Activated naive CD4-positive, alpha-beta T cell treated with anti-CD3 and anti-CD28 coated beads, Interleukin-2, amount 50 U/mL, for 16 hours (primary cell): ENCODE measurements around the gene MRPL21.

Experiments
- DNase-seq: peaks from one replicate; pipeline ENCODE4 v3.0.0-alpha.2; 2020

Gene MRPL21

DNA sequence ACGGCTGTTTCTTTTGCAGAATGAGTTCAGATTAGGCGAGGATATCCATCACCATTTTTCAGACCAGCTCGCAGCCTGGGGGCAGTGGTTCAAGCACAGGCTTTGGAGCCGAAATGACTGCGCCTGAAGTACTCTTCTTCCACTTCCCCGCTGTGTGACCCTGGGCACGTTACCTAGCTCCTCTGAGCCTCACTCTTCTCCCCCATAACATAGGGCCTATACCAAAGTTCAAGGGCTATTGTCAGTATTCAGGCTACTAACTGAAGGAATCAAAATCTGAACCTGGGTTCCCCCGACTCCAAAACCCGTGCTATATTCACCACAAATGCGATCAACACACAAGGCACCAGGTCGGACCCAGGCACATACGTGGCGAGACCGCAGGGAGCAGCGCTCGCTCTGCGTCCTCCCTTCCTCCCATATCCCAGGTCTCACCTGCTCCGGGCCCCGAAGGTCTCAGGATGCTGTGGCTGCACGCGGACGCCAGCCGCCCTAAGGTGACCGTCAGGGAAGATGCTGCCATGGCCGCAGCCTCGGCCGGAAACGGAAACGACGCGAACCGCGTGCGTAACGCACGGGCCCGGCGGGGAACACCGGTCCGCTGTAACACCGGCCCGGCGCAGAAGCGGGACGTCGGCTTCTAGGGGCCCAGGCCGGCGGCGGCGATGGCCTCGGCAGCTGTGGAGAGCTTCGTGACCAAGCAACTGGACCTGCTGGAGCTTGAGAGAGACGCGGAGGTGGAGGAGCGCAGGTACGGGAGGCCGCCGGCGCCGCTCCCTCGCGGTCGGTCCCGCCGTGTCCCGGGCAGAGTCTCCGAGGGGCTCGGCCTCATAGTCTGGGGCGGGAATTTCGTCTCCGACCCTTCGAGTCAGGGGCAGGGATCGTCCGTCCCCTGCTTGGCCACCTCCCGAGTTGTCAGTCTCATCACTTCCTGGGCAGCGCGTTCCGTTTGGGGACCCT, at the start of gene MRPL21, which contains the start of gene IGHMBP2:
TSS of gene MRPL21 (minus strand) at position 545 of the 960 bp plus-strand sequence. CDS start at position 523, 22 bp downstream.
TSS of gene IGHMBP2 (plus strand) at position 604 of the 960 bp plus-strand sequence. CDS start at position 666, 62 bp downstream.
- DNase-seq = peak; percentile 83

DNA sequence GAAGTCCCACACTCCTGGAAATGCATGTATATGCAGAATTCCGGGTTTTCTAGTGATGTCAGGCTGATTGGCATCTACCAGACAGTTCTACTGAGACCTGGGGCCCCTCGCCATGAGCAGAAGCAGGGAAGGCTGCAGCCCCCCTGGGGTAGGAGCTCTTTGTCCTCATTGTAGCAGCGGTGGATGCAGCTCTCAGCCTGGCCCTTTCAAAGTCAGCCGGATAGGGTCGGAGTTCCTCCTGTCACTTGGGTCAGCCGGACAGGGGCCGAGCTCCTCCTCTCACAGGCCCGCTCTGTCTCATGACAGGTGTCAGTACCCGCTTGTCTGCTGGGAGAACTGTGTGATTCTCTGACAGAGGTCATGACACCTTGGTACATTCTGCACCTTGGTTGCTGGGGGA, 47.1 kb upstream of the MRPL21 start:
- DNase-seq = no peak

DNA sequence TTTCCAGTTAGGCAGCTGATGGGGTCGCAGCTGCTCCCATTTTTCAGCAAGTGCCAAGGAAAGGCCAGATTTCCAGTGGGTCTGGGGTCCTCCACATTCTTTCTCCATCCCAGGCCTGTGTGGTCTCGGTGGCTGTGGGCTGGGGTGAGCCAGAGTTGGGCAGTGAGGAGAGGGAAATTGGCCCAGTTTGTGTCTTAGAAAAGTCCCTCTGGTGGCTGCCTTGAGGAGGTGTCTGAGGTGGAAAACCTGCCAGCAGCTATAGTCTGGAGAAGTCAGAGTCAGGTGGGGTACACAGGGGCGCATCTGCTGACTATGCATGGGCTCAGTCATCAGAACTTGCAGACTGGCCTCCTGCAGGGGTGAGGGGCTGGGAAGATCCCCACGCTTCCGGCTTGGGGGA, 46.6 kb upstream of the MRPL21 start:
- no peak for DNase-seq

DNA sequence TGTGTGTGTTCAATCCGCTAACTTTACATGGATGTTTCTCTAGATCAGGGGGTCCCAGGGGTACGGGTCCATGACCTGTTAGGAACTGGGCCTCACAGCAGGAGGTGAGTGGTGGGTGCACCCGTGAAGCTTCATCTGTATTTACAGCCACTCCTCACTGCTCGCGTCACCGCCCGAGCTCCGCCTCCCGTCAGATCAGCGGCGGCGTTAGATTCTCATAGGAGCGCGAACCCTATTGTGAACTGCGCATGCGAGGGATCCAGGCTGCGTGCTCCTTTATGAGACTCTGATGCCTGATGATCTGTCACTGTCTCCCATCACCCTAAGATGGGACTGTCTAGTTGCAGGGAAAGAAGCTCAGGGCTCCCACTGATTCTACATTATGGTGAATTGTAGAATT, 45.3 kb upstream of the MRPL21 start:
- no peak for DNase-seq

DNA sequence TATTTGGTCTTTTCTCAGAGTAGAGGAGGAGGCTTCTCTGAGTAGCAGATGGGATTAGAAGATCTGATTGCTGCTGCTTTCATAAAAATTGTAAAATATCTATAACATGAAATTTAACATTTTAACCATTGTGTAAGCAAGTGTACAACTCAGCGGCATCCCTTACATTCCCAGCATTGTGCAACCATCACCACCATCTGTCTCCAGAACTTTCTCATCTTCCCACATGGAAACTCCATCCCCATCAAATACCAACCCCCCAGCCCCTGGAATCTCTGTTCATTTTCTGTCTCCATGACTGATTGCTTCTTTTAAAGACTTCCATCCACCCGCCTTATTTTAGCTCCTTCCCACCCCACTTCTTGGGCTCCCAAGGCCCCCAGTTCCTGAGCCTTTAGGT, 44.9 kb upstream of the MRPL21 start:
- DNase-seq = no peak

DNA sequence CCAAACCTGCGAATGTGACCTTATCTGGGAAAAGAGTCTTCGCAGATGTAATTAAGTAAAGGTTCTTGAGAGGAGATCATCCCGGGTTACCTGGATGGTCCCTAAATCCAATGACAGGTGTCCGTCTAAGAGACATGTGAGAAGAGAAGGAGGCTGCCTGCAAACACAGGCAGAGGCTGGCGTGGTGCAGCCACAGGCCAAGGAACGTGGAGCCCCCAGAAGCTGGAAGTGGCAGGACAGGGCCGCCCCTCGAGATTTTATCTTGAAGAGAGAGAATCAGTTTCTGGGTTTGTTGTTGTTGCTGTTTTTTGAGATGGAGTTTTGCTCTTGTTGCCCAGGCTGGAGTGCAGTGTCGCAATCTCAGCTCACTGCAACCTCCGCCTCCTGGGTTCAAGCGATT, 43.5 kb upstream of the MRPL21 start:
- no peak for DNase-seq

DNA sequence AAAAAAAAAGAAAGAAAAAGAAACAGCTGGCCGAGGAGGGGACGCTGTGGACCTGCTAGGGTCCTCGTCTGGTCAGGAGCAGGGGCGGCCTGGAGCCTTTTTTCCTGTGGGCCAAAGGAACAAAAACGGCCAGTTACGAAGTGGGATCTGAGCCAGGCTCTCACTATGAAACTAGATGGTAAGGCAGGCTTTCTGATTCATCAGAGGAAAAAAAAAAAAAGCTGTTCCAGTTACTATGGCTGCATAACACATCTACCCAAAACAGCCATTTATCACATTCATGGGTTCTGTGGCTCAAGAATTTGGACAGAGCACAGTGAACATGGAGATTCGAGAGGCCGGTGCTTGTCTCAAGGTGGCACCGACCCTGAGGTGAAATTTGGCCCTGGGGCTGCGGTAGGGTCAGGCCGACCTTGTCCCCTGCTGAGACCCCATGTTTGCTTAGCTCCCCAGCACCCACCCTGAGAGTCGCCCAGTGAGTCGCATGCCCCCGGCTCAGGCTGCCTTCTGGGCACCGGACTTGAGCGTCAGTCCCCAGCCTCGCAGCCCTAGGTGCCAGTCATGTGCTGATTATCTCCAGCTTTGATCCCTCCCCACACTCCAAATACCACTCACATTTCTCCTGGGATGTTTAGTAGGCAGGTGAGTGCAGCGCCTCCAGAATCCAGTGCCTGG, 42.9 kb upstream of the MRPL21 start:
- no peak for DNase-seq

DNA sequence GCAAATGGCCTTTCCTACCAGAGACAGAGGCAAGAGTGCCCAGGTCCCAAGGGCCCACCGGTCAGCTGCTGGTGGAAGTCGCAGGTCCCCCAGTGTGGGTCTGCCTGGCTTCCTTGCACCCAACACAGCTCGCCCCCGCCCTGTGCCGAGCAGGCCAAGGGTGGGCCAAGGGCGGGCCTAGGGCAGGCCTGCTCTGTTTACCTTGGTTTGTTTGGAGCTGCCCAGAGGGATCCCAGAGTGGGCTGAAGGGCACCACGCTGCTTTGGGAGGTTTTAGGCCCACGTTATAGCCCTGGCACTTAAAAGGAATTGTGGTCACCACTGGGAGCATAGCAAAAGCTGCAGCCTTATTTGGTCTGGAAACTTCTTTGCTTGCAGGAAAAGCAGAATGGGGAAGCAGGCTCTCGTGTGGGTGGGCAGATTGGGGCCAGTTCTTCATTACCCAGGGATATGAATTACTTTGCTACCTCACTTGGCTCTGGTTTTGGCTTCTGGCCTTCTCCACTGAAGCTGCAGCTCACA, 39.2 kb upstream of the MRPL21 start:
- DNase-seq = no peak

DNA sequence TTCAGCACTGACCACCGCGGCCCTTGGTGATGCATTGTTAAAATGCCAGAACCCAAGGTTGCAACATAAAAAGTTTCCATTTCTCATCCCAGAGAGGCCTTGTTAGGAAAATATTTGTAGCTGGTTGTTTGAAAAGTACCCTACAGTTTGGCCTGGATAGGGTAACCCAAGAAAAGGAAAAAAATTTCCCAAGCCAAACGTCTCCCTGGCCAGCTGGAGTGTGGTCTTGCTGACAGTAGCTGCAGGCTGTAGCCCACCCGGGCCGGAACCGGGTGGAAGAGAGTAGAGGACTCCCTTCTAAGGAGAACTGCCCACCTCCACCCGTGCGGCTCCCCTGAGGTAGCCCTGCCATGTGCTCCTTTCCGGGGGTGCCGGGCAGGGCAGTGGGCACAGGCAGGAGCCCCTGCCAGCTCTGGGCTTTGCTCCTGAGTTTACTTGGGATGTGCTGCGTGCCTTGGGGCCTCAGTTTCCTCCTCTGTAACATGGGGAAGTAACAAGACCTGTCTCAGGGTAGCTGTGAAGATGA, 38.5 kb upstream of the MRPL21 start:
- no peak for DNase-seq

DNA sequence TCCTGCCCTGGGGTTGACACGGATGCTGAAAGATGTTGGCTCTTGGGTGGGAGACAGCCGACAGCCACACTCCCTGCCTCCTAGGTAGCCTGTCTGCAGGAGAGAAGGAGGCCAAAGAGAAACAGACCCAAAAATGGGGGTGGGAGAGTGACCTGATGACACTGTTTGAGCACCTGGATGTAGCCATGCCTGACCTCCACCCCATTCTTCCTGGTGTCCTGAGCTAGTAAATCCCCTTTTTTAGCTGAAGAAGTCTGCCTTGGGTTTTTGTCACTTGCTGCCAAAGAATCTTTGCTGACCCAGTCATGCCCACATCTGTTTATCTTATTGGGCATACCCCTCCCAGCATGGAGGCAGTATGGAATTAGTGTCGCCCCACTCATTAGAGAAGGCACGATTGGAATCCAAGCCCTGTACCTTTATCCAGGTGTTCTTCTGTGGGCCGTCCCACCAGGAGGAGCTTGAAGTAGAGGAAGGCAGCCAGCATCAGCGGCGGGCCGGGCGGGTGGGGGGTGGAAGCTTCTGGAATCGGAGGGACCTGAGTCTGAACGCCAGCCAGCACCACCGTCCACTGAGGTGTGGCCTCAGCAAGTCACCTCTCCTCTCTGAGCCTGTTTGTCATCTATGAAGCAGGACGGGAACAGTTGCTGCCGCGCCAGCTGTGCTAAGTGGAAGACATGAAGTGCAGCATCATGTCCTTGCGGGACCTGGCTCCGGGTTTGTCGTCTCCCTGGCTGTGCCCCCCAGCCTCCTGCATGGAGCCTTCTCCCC, 37.9 kb upstream of the MRPL21 start:
- no peak for DNase-seq

DNA sequence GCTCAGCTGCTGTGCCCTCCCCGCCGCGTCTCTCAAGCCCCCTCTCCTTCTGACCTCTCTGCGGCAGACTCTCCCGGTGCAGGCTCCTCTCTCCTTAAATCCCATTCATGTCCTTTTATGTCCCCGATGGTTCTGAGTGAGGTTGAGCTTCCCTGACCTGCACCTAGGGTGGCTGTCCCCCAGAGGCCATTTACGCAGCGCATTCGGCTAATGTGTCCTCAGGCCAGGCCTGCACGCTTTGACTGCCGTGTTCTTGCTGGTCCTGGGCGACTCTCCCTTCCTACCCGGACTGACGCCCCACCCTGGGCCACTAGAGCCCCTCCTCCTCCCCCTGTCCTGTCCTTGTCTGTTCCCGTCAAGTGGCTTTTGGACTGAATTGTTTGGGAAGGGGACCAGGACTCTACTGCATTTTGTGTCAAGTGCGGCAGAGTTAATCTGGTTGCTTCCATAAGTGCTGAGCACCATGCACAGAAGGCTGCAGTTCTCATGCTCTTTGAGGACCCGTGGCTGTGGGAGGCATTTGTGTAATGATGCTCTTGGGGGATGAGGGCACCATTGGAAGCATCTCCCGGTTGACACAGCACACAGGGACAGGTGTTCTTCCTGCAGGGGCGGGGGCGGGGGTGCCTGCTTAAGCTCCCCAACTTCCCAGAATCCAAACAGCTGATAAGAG, 37.2 kb upstream of the MRPL21 start:
- DNase-seq = no peak

DNA sequence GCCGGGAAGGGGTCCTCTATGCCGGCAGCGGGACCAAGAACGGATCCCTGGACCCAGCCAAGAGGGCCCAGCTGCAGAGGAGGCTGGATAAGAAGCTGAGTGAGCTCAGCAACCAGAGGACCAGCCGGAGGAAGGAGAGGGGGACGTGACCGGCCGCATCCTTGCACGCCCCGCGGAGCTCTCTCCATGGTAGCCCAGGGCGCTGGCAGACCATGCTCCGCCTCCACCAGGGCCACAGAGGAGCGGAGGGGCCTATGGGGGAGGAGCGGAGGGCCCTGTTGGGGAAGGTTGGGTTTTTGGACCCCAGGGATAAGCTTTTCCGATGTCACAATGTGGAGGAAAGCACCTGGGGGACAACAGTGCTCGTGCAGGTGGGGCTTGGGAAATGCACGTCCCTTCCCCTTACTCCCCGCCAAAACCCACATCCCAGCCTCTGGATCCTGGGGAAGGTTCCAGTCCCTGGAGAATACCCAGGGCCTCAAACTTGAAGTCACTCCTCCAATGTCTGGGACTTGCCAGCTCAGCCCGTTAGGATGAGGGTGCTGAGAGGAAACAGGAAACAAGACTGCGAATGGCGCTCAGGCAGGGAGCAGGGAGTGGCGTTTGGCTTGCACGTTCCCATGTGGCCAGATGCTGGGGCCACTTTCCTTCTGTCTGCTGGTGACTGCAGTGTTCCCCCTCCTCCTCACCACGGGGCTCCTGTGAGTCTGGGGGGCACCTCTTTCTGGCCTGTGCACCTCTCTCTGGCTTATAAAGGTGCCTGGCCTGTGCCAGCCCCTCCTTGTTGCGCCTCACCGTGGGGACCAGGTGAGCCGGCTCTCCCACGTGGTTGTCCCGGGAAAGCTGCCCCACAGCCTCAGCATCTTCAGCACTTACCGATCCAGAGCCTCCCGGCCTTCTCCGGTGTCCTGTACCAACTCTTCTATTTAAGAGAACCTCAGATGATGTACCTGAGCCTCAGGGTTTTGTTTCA, 36.2 kb upstream of the MRPL21 start:
- DNase-seq = no peak

DNA sequence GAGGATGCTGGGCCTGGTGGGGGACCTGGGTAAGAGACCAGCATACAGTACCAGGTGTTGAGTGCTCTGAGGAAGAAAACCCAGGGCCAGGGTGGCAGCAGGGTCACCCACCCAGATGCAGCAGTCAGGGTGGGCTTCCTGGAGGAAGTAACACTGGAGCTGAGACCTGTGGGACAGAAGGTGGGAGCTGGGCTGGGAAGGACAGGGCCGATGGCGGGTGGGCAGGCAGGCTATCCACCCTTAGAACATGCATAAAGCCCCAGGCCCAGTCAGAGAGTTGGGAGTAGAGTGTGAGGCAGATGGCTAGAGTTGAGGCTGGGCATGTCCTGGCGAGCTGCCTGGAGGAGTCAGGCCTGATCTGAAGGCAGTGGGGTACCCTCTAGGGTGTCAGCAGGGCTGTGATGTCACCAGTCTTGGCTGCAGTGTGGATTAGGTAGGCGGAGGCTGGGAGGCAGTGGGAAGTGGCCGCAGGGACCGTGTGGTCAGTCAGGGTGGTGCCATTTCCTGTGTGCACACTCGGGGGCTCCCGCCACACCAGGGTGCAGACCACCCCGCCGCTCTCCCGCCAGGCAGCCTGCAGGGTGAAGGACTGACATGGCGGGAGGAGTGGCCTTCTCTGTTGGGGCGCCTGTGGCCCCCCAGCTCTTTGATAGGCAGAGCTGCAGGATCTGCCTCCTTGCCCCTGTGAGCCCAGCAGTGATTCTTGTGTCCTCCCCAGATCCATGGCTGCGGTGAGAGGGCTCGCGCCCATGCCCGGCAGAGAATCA, 35.4 kb upstream of the MRPL21 start:
- DNase-seq = no peak

DNA sequence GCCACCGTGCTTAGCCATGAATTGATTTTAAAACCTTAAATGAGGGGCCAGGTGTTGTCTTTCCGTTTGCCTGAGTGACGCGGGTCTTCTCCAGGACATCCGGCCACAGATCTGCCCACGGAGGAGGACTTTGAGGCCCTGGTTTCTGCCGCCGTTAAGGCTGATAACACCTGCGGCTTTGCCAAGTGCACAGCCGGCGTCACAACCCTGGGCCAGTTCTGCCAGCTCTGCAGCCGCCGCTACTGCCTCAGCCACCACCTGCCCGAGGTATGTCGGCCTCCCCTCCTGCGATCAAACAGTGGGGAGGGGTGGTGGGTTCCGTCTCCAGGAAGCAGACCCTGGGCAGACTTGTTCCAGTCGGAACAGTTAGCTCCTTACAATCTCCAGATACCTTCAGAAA, 34.5 kb upstream of the MRPL21 start:
- no peak for DNase-seq

DNA sequence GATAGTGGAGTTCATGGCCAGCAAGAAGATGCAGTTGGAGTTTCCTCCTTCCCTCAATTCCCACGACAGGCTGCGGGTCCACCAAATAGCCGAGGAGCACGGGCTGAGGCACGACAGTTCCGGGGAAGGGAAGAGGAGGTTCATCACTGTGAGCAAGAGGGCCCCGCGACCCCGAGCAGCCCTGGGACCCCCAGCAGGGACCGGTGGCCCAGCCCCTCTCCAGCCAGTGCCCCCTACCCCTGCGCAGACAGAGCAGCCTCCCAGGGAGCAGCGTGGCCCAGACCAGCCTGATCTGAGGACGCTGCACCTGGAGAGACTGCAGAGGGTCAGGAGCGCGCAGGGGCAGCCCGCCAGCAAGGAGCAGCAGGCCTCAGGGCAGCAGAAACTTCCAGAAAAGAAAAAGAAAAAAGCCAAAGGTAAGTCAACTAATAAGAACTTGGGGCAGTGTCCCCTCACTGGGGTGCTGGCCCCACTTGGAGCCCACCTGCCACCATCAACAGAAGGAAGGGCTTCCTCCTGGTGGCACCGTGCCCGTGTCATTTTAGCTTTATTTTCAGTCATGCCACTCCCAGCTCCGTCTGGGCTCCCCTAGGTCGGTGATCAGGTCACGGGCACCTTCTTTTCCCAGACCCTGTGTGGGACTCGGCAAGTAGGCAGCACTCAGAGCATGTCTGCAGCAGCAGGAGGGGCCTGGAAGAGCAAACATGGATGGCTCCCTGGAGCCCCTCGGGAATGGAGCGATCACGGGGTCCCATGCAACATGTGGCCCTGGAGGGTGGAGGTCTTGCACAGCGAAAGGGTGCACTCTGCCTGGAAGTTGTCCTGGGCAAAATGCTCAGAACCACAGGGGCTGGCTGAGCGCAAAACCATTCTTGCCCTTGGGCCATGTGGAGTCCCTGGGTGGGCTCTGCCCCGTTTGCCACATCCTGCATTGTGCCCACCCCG, 33.3 kb upstream of the MRPL21 start:
- no peak for DNase-seq

DNA sequence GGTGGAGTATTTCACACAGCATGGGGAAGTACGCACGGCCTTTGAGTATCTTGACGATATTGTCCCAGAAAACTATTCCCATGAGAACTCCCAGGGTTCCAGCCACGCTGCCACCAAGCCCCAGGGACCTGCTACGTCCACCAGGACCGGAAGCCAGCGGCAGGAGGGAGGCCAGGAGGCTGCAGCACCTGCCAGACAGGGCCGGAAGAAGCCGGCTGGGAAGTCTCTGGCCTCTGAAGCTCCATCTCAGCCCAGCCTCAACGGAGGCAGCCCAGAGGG, 32.7 kb upstream of the MRPL21 start:
- no peak for DNase-seq

DNA sequence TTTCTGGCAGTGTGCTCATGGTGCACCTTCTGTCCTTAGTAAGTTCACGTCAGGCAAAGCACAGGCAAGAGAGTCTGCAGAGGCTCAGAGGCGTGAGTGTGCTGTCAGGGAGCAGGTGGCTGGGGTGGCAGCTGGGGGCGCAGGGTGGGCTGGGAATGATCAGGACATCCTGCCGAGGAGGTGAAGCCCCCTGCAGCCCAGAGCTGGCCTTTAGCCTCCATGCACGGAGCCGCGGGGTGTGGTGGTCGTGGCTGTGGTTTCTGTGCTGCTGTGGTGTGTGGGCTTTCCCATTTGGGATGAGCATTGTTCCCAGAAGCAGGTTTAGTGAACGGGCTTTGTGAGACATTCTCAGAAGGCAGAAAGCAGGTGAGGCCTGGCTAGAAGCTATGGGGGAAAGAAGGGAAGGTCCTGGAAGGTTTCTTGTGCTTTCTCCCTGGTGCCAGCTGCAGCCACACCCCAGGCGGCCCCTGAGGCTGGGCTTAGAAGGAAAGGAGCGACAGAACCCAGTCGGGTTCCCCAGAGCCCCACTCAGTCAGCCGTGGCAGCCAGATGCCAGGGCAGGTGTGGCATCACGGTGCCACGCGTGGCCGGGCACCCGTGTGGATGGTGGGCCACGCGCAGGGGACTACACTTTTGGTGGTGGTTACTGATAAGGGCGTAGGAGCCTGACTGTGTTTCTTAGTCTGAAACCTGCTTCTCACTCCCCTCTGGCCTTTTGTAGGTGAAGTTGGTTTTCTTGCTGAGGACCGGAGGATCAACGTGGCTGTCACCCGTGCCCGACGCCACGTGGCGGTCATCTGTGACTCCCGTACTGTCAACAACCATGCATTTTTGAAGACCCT, 32.1 kb upstream of the MRPL21 start:
- no peak for DNase-seq

DNA sequence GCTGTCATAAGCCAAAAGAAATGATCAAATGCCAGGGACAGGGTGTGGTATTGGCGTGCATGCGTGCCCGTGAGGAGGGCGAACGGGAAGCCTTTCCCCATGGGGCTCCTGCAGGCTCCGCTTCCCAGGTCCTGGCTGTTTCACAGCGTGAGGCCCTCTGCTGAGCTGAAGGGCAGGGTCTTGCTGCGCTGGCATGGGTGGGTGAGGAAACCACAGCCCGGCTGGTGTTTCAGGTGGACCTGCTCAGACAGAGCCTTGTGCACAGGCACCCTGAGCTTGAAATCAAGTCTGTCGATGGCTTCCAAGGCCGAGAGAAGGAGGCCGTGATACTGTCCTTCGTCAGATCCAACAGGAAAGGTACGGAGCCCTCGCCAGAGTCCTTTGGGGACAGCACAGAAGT, 31.4 kb upstream of the MRPL21 start:
- DNase-seq = no peak
